GM23248 (cell line): ENCODE results near the gene USP34.

Experiments used
- EZH2 ChIP-seq: fragments of 200-600 bp; sonication (generic); IDR thresholded peaks from 2 replicates; pipeline ENCODE4 v1.6.1; 2018; ENCODE audit warnings: antibody characterized with exemption, mild to moderate bottlenecking; ENCODE audit not compliant: insufficient read depth, poor library complexity, severe bottlenecking
- EZH2phosphoT487 ChIP-seq: fragments of 200-600 bp; sonication (generic); IDR thresholded peaks from 2 replicates; pipeline ENCODE4 v1.6.1; 2018; ENCODE audit warnings: antibody characterized with exemption, moderate library complexity, mild to moderate bottlenecking, low read depth; ENCODE audit not compliant: insufficient read depth

GRCh38 chr2:61463769-61464475, 7.0 kb downstream of the USP34 start:
- TF ChIP-seq EZH2phosphoT487: no peak
- TF ChIP-seq EZH2: no peak
